CD14-positive monocyte (primary cell): Measurements from ENCODE around the gene EBF3. TPM values are rescaled to one million over a fixed set of nuclear protein-coding genes. Genes with fewer than 3 reads are reported as not detected.

Experiments used
- DNase-seq, 3 donors: peaks; one replicate each; pipeline ENCODE4 v3.0.0-alpha.2; 2011 to 2022
- H2AFZ ChIP-seq: 2 replicates; pipeline ENCODE4 v1.6.0; 2012; ENCODE audit warnings: mild to moderate bottlenecking, low read depth, low read length, inconsistent platforms; ENCODE audit not compliant: insufficient read depth, poor library complexity, severe bottlenecking
- H3K27ac ChIP-seq, 2 donors: 1 replicate in 1 of 2; 2 replicates in 1 of 2; pipeline ENCODE4 v1.5.1; 2012 to 2013; ENCODE audit warnings: low read length in 2 of 2, control low read depth in 1 of 2, inconsistent platforms in 1 of 2, low read depth in 1 of 2, mild to moderate bottlenecking in 1 of 2
- H3K27me3 ChIP-seq, 2 donors: one replicate each; pipeline versions ENCODE4 v1.6.0 to v1.6.1; 2011 to 2013; ENCODE audit warnings: low read length in 2 of 2; ENCODE audit not compliant: control insufficient read depth in 2 of 2, insufficient read depth in 2 of 2
- H3K36me3 ChIP-seq, 2 donors: replicated peaks in 1 of 2; 1 replicate in 1 of 2; 2 replicates in 1 of 2; pipeline versions ENCODE4 v1.5.1 to v1.6.1; 2012 to 2013; ENCODE audit warnings: low read length in 2 of 2, control low read depth in 1 of 2, inconsistent platforms in 1 of 2, mild to moderate bottlenecking in 1 of 2; ENCODE audit not compliant: insufficient read depth in 2 of 2, control insufficient read depth in 1 of 2
- H3K4me1 ChIP-seq, 2 donors: 1 replicate in 1 of 2; 2 replicates in 1 of 2; pipeline versions ENCODE4 v1.5.1 to v1.6.1; 2012 to 2013; ENCODE audit warnings: low read length in 2 of 2, control low read depth in 1 of 2, inconsistent platforms in 1 of 2, mild to moderate bottlenecking in 1 of 2, moderate library complexity in 1 of 2; ENCODE audit not compliant: insufficient read depth in 2 of 2, control insufficient read depth in 1 of 2
- H3K4me2 ChIP-seq: replicated peaks from 2 replicates; pipeline ENCODE3; 2012; ENCODE audit warnings: low read length, moderate library complexity, mild to moderate bottlenecking; ENCODE audit not compliant: poor library complexity, severe bottlenecking; ENCODE audit errors: extremely low read depth
- H3K4me3 ChIP-seq, 3 experiments: fragments of 200-600 bp in 1 of 3; sonication (generic) in 1 of 3; replicated peaks in 1 of 3; 1 replicate in 2 of 3; 2 replicates in 1 of 3; pipeline ENCODE4 v1.5.1; 2011 to 2013; ENCODE audit warnings: low read length in 3 of 3, mild to moderate bottlenecking in 3 of 3, control low read depth in 2 of 3, low read depth in 2 of 3, inconsistent platforms in 1 of 3, moderate library complexity in 1 of 3
- H3K79me2 ChIP-seq: 2 replicates; pipeline ENCODE4 v1.6.0; 2012; ENCODE audit warnings: mild to moderate bottlenecking, control low read depth, inconsistent platforms, low read length, moderate library complexity; ENCODE audit not compliant: insufficient read depth
- H3K9ac ChIP-seq: 2 replicates; pipeline ENCODE4 v1.6.0; 2017; ENCODE audit warnings: low read length, mild to moderate bottlenecking; ENCODE audit not compliant: insufficient read depth, poor library complexity, severe bottlenecking
- H3K9me3 ChIP-seq, 2 donors: replicated peaks in 1 of 2; 1 replicate in 1 of 2; 2 replicates in 1 of 2; pipeline versions ENCODE4 v1.5.1 to v1.6.1; 2012 to 2013; ENCODE audit warnings: low read length in 2 of 2, control low read depth in 1 of 2; ENCODE audit not compliant: control insufficient read depth in 1 of 2, insufficient read depth in 1 of 2
- H4K20me1 ChIP-seq: 2 replicates; pipeline ENCODE4 v1.6.0; 2012; ENCODE audit warnings: mild to moderate bottlenecking, low read length, control low read depth, moderate library complexity; ENCODE audit not compliant: insufficient read depth
- H3K27ac Mint-ChIP-seq, 7 donors: one replicate each; pipeline ENCODE4 v1.8.0; 2020; ENCODE audit warnings: mild to moderate bottlenecking in 7 of 7, mixed read lengths in 7 of 7, moderate library complexity in 6 of 7, inconsistent platforms in 2 of 7
- H3K27me3 Mint-ChIP-seq, 3 donors: one replicate each; pipeline ENCODE4 v1.8.0; 2021 to 2022; ENCODE audit warnings: low read depth in 3 of 3, mild to moderate bottlenecking in 3 of 3, mixed read lengths in 3 of 3, moderate library complexity in 3 of 3, inconsistent platforms in 1 of 3
- H3K36me3 Mint-ChIP-seq, 2 donors: one replicate each; pipeline ENCODE4 v1.8.0; 2020; ENCODE audit warnings: mixed read lengths in 2 of 2, inconsistent platforms in 1 of 2, mild to moderate bottlenecking in 1 of 2
- H3K4me1 Mint-ChIP-seq: one replicate; pipeline ENCODE4 v1.8.0; 2020; ENCODE audit warnings: mild to moderate bottlenecking, mixed read lengths
- H3K4me3 Mint-ChIP-seq, 2 donors: one replicate each; pipeline ENCODE4 v1.8.0; 2020; ENCODE audit warnings: mild to moderate bottlenecking in 2 of 2, mixed read lengths in 2 of 2, moderate library complexity in 1 of 2
- H3K9me3 Mint-ChIP-seq, 7 donors: one replicate each; pipeline ENCODE4 v1.8.0; 2020 to 2022; ENCODE audit warnings: mixed read lengths in 7 of 7, mild to moderate bottlenecking in 6 of 7, moderate library complexity in 6 of 7, inconsistent platforms in 2 of 7
- CTCF ChIP-seq: fragments of 200-600 bp; IDR thresholded peaks from one replicate; pipeline ENCODE4 v1.8.0; 2022; ENCODE audit warnings: antibody characterized with exemption, mild to moderate bottlenecking
- WGBS: methylation state at CpG from one replicate; pipeline ENCODE4 v1.1.5; 2013; ENCODE audit warnings: missing lambda C conversion rate; ENCODE audit not compliant: insufficient coverage; 5-methylcytosine and 5-hydroxymethylcytosine counted together
- intact Hi-C, 2 donors: fragments of 100-400 bp; cut with micrococcal nuclease; formaldehyde crosslinking; loops; one replicate each; pipeline versions ENCODE4 v1.15.0 to v1.15.1; 2023
- polyA plus RNA-seq, 3 donors: library from polyadenylated mRNA; depleted of rRNA in 1 of 3; unstranded in 2 of 3; stranded (reverse) in 1 of 3; fragments of 300-500 nt in 2 of 3; fragments of >200 nt in 1 of 3; fragmentation: Illumina TruSeq in 2 of 3; gene quantifications; 1 replicate in 2 of 3; 2 replicates in 1 of 3; pipeline ENCODE4 v1.2.3, GENCODE V29; 2012 to 2021

The EBF3 gene
- polyA plus RNA-seq, 3 donors, result not detected

- Mint-ChIP-seq H3K4me1 (no peaks in the 10 kb centered on the region), H3K4me3 (no peak overlapping the region), H3K36me3 (no peaks in the 10 kb centered on the region), H3K27ac (no peak overlapping the region), H3K27me3 (peaks cover 0 to 9% (median 5%) of the 10 kb centered on the region in 3 donors), H3K9me3 (peaks cover 0 to 2% (median 0%) of the 10 kb centered on the region in 7 donors)
- H3K36me3 ChIP-seq, result no peaks in the 10 kb centered on the region
- H3K9me3 ChIP-seq, result no peaks in the 10 kb centered on the region
- H3K4me1 ChIP-seq, result no peaks in the 10 kb centered on the region
- no peak for DNase-seq
- H3K4me3 ChIP-seq, result no peak overlapping the region
- WGBS, result 77% methylated on average over 11 of the region's 12 CpGs
- no peak for TF ChIP-seq CTCF
- intact Hi-C loops, result no loop called here
- H2AFZ ChIP-seq, result no peak overlapping the region
- no peaks in the 10 kb centered on the region for H3K27me3 ChIP-seq
- no peaks in the 10 kb centered on the region for H4K20me1 ChIP-seq
- H3K27ac ChIP-seq, result no peak overlapping the region
- H3K79me2 ChIP-seq, result no peaks in the 10 kb centered on the region
- H3K4me2 ChIP-seq, result no peak overlapping the region
- no peak overlapping the region for H3K9ac ChIP-seq
These were observed 34.5 kb downstream of the EBF3 start for GRCh38 chr10:129929343-129930292.

GRCh38 chr10:129927351-129928120, 36.5 kb downstream of the EBF3 start:
- peaks cover 0 to 8% (median 5%) of the 10 kb centered on the region in 3 donors for H3K27me3 Mint-ChIP-seq
- H3K4me1 ChIP-seq, result no peaks in the 10 kb centered on the region
- no peak overlapping the region for H3K4me3 ChIP-seq
- WGBS, result 97% methylated on average over 10 of the region's 16 CpGs
- no peaks in the 10 kb centered on the region for H3K27me3 ChIP-seq
- H3K36me3 ChIP-seq, result no peaks in the 10 kb centered on the region
- no peak overlapping the region for H2AFZ ChIP-seq
- H3K9ac ChIP-seq, result no peak overlapping the region
- no peaks in the 10 kb centered on the region for H4K20me1 ChIP-seq
- H3K27ac ChIP-seq, result no peak overlapping the region
- H3K27ac Mint-ChIP-seq, result no peak overlapping the region
- H3K79me2 ChIP-seq, result no peaks in the 10 kb centered on the region
- TF ChIP-seq CTCF, result no peak
- intact Hi-C loops, result no loop called here
- no peaks in the 10 kb centered on the region for H3K36me3 Mint-ChIP-seq
- H3K9me3 Mint-ChIP-seq, result peaks cover 0 to 2% (median 0%) of the 10 kb centered on the region in 7 donors
- no peaks in the 10 kb centered on the region for H3K4me1 Mint-ChIP-seq
- H3K4me2 ChIP-seq, result no peak overlapping the region
- H3K4me3 Mint-ChIP-seq, result no peak overlapping the region
- DNase-seq, result no peak
- H3K9me3 ChIP-seq, result no peaks in the 10 kb centered on the region
